KOPT-K1 (cell line): ENCODE data around the gene ECT2.
"Not testable (repeated sequence)": the region's sequence is repeated elsewhere in the genome, so short reads cannot be mapped to it uniquely, and the experiment has no call there.

Experiments used
- H3K27ac ChIP-seq: fragments of 200-600 bp; sonication (generic); 2 replicates; pipeline ENCODE4 v1.5.1; 2016; ENCODE audit warnings: antibody characterized with exemption, mild to moderate bottlenecking, low read depth, low read length; ENCODE audit not compliant: poor library complexity, severe bottlenecking
- H3K36me3 ChIP-seq: fragments of 200-600 bp; sonication (generic); 2 replicates; pipeline ENCODE4 v1.5.1; 2017; ENCODE audit warnings: antibody characterized with exemption, mild to moderate bottlenecking, low read length, moderate library complexity; ENCODE audit not compliant: insufficient read depth
- H3K9me3 ChIP-seq: fragments of 200-600 bp; sonication (generic); 2 replicates; pipeline ENCODE4 v1.5.1; 2017; ENCODE audit warnings: antibody characterized with exemption, low read length, mild to moderate bottlenecking; ENCODE audit not compliant: insufficient read depth, poor library complexity, severe bottlenecking

The ECT2 gene, protein sequence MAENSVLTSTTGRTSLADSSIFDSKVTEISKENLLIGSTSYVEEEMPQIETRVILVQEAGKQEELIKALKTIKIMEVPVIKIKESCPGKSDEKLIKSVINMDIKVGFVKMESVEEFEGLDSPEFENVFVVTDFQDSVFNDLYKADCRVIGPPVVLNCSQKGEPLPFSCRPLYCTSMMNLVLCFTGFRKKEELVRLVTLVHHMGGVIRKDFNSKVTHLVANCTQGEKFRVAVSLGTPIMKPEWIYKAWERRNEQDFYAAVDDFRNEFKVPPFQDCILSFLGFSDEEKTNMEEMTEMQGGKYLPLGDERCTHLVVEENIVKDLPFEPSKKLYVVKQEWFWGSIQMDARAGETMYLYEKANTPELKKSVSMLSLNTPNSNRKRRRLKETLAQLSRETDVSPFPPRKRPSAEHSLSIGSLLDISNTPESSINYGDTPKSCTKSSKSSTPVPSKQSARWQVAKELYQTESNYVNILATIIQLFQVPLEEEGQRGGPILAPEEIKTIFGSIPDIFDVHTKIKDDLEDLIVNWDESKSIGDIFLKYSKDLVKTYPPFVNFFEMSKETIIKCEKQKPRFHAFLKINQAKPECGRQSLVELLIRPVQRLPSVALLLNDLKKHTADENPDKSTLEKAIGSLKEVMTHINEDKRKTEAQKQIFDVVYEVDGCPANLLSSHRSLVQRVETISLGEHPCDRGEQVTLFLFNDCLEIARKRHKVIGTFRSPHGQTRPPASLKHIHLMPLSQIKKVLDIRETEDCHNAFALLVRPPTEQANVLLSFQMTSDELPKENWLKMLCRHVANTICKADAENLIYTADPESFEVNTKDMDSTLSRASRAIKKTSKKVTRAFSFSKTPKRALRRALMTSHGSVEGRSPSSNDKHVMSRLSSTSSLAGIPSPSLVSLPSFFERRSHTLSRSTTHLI

DNA sequence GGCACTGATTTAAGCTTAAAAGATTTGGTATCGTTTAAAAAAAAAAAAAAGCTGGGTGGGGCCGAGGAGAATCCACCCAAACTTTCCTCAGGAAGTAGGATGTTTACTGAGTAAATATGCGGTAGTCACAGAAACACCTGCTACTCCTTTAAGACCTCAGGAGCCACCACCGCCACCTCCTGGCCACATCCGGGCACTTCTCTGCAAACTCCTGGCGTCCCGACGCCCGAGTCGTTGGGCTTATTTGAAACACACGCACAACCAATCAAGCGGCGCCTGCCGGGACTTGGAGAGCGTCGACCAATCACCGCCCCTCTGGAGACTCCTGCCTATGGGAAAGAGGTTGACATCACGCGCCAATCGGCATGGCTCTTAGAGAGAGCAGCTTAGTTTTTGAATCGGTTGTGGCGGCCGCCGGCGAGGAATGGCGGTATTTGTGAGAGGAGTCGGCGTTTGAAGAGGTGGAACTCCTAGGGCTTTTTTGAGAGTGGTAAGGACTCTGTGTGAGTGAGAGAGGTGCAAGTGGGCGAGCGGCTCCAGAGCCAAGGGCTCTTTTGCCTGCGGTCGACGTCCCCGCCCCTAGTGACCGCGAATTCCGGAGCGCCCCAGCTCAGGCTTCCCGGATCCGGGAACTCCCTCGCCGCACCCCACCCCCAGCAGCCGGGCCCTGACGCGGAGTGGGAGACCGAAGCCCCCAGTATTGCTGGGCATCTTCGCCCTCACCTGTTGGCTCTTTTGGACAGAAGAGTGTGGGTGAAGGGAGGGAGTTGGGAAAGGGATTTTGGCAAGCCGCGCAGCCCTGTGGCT is at the start of gene ECT2:
Gene ECT2 (plus strand): TSS at position 359 of the 807 bp plus-strand sequence. CDS start 3,805 bp downstream, outside the sequence.
- peaks cover 32% of the 10 kb centered on the region for H3K36me3 ChIP-seq
- H3K9me3 ChIP-seq, result no peaks in the 10 kb centered on the region
- peak within 1 kb of the TSS; percentile 92 for H3K27ac ChIP-seq

DNA sequence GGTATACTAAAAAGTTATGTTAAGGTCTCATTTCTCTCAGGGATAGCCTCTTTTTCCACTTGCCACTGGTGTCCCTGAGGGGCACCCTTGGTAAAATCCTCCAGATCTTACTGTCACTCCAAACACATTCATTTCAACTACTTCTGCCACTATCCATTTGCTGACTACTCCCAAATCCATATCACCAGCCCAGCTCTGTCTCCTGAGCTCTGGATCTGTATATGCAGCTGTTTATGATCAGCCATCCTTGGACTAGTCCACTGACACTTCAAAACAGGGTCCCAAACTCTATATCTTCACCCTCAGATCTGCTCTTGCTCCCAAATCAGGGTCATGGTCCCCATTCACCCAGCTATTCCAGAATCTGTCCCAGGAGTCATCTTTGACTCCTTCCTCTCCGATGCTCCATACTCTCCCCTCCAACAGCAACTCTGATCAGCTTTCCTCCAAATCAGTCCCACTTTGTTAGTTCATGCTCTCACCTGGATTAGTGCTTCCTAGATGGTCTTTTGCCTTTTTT is 49.5 kb upstream of the ECT2 start:
- H3K9me3 ChIP-seq, result no peaks in the 10 kb centered on the region
- no peaks in the 10 kb centered on the region for H3K36me3 ChIP-seq
- no peak overlapping the region for H3K27ac ChIP-seq

DNA sequence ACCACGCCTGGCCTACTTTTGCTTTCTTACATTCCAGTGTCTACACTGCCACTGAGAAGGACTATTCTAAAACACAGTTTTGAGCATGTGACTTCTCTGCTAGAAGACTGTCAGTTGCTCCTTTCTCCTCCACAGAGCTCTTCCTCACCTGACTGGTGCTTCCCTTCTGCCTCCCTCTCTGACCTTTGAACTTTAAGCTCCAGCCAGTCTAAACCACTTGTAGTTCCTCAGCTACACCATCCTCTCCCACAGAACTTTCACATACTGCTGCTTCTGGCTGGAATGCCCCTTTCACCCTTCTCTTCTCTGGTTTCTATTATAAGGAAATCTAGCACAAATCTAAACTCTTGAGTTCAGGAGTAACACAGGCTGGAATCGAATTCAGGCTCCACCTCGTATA is 48.8 kb upstream of the ECT2 start:
- Histone ChIP-seq H3K27ac (no peak overlapping the region), H3K36me3 (no peaks in the 10 kb centered on the region), H3K9me3 (no peaks in the 10 kb centered on the region)

DNA sequence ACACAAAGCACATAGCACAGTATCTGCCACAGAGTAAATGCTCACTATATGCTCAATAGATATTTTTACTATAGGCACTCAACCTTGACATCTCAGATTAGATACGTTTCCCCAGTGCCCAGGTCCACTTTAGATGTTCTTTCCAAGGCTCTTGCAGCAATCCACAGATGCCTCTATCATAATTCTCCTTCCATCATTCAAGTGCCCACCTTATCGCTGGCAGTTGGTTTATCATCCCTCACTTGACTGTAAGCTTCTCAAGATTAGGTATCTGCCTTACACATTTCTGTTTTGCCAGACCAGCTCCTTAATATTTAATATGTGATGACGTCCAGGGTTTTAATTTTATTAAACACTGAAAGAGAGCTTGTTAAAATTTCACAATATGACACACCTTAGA is 48.3 kb upstream of the ECT2 start:
- Histone ChIP-seq H3K27ac (no peak overlapping the region), H3K9me3 (no peaks in the 10 kb centered on the region), H3K36me3 (no peaks in the 10 kb centered on the region)

DNA sequence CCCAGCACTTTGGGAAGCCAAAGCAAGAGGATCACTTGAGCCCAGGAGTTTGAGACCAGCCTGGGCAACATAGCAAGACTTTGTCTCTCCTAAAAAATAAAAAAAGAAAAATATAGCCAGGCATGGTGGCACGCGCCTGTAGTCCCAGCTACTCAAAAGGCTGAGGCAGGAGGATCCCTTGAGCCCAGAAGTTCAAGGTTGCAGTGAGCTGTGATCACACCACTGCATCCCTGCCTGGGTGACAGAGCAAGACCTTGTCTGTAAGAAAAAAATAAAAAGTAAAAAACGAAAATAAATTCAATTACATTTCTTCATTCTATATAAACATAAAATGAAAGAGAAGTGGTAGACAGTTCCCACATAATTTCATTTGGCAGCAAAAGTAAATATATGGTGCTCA is 47.8 kb upstream of the ECT2 start:
- H3K36me3 ChIP-seq, H3K9me3 ChIP-seq, H3K27ac ChIP-seq: not testable (repeated sequence)

DNA sequence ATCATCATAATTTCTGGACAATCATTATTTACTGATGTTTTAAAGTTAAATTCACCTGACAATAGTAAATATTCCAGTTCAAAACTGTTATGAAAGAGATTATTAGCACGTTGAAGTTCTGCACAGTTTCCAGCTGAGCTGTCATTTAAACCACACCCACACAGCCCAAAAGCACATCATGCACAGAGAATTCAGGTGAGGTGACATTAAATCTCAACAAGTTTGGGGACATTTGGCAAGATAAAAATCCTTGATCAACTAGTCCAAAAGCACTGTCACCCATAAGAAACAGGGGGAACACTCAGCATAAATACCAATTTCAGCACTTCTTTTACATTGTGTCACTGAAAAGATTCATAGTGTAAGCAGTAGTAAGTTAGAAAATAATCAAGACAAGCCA is 46.5 kb upstream of the ECT2 start:
- Histone ChIP-seq H3K9me3 (no peaks in the 10 kb centered on the region), H3K27ac (no peak overlapping the region), H3K36me3 (no peaks in the 10 kb centered on the region)

DNA sequence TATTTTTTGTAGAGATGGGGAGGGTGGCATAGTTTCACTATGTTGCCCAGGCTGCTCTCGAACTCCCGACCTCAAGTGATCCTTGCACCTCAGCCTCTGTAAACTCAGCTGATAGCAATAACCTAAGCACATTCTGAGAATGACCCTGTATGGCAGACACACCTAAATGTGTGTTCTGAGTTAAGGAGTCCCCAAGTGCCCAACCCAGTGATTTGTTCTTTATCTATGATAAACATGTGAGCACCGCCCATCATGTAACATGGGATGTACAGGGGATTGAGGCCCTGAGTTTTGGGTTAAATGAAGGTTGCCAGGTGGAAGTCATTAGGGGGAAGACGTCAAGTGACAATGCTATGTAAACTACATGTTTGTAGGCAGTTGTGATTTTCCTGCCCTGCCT is 45.4 kb upstream of the ECT2 start:
- no peaks in the 10 kb centered on the region for H3K9me3 ChIP-seq
- H3K36me3 ChIP-seq, result no peaks in the 10 kb centered on the region
- H3K27ac ChIP-seq, result no peak overlapping the region

DNA sequence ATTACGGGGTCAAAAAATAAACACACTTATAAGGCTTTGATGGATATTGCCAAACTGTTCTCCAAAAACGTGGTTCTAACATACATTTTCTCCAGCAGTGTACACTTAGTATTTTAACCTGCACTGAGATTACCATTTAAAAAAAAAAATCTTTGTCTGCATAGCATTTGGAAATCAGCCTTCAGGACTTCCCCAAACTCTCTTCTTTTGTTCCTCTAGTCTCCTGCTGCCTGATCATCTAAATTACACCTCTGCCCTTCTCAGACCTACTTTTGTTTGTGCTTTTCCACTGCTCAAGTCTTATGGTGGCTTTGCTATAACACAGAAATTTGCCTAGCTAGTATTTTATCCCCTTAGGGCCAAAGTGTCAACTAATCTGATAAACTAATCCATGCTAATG is 43.5 kb upstream of the ECT2 start:
- no peak overlapping the region for H3K27ac ChIP-seq
- H3K36me3 ChIP-seq, result no peaks in the 10 kb centered on the region
- H3K9me3 ChIP-seq, result no peaks in the 10 kb centered on the region

DNA sequence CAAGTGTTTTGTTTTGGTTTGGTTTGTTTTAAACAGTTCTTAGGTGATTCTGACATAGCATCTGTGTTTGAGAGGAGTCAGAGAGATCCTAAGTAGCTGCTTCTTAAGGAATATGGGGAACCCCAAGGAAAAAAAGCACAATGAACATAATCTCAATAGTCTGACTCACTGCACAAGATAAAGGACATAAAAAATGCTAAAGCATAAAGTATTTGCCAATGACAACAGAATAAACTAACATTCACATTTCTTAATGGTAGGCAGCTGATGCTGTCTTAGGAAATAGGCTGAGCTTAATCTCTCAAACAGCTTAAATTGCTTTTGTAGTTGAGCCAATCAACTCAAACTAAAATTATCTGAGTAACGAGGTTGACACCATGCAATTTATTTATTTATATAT is 42.6 kb upstream of the ECT2 start:
- Histone ChIP-seq H3K27ac (no peak overlapping the region), H3K36me3 (no peaks in the 10 kb centered on the region), H3K9me3 (no peaks in the 10 kb centered on the region)

DNA sequence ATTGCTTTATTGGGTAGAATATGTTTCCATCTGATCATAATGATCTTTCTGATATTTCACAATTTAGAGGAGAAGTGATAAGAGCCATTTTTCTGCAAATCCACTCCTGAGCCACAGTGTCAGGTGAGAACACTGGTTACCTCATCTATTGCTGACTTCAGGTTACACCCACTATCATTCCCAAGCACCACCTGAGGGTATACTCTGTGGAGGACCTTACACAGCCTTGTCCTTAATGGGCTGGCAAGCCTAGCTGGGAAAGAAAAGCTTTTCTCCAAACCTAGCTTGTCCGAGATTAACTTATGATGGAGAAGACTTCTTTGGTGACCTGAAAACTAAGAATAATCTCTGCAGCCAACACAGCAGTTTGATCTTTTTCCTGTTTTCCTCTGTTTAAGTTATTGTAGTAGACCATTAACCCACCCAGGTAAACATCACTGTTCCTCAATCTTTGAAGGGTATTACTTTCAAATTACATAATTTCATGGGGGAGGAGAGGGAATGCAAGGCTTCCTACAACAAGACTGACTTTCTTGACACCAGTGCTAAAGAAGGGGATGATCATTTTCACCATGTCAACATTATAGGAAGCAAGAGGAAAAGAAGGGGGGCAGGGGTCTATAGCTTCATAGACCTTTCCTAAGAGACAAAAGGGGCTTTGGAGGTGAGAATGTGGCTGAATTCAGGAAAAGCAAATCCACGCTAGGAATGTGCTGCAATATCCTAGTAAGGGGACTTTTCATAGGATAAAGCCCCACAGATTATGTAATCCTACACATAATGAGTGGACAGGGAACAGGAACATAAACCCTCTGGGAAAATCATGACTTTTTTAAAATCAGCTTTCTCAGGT is 41.4 kb upstream of the ECT2 start:
- Histone ChIP-seq H3K9me3 (no peaks in the 10 kb centered on the region), H3K36me3 (no peaks in the 10 kb centered on the region), H3K27ac (no peak overlapping the region)

DNA sequence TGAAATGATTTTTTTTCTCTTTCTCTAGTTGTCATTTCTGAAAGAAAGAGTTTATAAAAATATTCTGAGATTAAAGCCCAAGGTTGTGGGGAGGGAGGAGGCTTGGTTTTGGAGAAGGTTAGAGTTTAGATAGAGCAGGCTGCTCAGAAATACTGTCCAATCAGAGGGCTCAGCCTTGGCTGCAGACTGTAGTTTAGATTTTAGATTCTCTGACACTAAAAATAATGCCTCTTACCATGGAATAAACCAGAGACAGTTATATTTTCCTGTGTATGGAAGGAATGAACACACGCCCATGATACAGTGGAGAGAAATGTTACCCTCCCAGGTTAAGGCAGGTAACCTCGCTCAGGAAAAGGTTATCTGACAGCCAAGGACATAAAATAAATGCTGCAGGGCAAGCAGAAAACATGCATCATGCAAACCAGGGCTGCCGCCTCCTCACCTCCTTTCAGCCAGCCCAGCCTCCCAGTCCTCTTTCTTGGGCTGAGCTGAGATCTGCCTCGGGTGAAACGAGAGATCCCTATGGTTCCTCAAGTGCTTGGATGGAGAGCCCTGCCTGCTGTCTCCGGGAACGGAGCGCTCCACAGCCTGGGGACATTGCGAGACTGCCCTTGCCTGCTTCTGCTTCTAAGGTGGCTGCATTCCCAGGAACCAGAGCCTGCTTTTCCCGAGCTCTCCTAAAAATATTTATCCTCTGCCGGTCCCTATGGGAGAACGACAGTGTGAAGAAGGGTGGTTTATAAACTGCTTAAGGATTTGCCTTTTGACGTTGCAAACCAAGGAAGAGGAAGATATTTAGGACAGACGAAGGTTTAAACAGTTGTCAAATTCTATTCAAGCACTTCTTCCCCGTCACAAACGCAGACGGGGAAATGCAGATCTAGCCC is 40.5 kb upstream of the ECT2 start:
- H3K36me3 ChIP-seq, result no peaks in the 10 kb centered on the region
- H3K9me3 ChIP-seq, result no peaks in the 10 kb centered on the region
- H3K27ac ChIP-seq, result peak overlapping the region; percentile 51

DNA sequence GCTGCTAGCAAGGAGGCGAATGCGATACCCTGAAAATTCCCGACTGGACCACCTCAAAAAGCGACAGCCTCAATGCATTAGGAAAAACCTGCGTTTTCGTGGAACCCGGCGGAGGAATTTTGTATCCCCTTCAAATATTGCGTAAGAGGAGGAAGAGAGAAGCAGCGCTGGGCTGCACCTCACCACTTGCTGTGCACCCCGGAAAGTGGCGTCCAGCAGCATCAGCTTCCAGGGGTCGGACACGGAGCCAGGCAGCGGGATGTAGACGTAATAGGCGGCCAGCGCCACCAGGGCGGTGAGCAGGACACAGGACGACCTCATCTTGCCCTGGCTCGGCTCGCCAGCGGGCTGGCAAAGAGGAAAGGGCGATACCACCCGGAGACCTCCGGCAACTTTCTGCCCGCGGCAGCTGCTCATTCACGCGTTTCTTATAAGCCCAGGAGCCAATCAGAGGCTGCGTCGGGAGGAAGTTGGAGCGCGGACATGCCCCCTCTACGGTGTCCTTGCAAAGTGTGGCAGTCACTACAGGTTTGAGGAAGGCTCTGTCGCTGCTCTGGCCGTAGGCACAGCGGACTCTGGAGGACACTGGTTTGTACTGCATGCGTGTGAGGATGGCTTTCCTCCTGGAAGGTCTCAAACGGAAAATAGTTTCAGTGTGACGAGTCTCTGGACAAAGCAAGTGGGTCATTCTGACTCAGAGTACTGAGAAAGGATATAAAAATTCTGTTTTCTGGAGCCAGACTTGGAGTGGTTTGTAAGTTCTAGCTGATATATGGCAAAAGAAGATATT is 39.7 kb upstream of the ECT2 start, which contains the start of gene NCEH1:
Gene NCEH1 (minus strand): TSS at position 404 of the 790 bp plus-strand sequence. CDS start 83 bp downstream, at position 321.
- H3K36me3 ChIP-seq, result no peaks in the 10 kb centered on the region
- H3K9me3 ChIP-seq, result no peaks in the 10 kb centered on the region
- H3K27ac ChIP-seq, result peak within 1 kb of the TSS; percentile 51

DNA sequence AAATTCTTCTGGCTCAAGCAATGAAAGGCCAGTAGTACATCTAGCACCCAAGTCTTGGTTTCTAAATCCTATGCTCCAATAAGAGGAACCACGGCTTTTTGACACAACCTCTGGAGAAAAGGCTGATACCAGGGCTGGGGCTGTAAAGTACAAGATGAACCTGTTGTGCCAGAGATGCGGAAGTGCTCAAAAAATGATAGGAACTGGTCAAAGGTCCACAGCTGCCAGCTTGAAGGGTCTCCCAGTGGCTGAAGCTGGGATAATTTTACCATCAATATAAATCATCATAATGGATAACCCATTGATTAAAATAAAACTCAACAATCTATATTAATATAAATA is 39.1 kb upstream of the ECT2 start:
- no peaks in the 10 kb centered on the region for H3K9me3 ChIP-seq
- H3K36me3 ChIP-seq, result no peaks in the 10 kb centered on the region
- peak overlapping the region; percentile 51 for H3K27ac ChIP-seq
